Ovary (tissue), 3 donors: ENCODE measurements around the gene AGFG2.

ENCODE experiments used
- EP300 ChIP-seq: sonication (generic); formaldehyde crosslinking; IDR thresholded peaks from one replicate; pipeline ENCODE4 v1.6.1; 2017; ENCODE audit warnings: antibody characterized with exemption
- TF ChIP-seq, protein P1 (sequence below), 3 donors: fragments of 450-650 bp in 2 of 3; fragments of 200-600 bp in 1 of 3; IDR thresholded peaks; one replicate each; pipeline versions ENCODE4 v1.5.1 to v1.8.0; 2016 to 2022; ENCODE audit warnings: antibody characterized with exemption in 3 of 3, mild to moderate bottlenecking in 1 of 3
- donor health status: DM: no; HTN: no; CAD: no.

DNA sequence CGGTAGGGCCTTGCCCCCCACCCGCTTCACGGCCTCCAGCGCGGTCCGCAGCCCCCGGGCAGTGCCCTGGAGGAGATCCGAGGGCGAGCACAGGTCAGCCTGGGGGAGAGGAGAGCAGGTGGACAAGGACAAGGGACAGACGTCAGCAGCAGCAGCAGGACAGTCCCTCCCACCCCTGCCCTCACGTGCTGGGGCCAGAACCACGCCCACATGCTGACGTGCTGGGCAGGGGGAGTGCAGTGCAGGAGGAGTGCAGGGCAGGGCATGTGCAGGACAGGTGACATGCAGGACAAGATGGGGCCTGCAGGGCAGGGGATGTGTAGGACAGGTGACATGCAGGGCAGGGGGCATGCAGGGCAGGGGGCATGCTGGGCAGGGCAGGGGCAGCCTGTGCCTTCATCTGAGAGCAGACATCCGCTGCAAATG is 36.2 kb downstream of the AGFG2 start:
- TF ChIP-seq, protein P1, sequence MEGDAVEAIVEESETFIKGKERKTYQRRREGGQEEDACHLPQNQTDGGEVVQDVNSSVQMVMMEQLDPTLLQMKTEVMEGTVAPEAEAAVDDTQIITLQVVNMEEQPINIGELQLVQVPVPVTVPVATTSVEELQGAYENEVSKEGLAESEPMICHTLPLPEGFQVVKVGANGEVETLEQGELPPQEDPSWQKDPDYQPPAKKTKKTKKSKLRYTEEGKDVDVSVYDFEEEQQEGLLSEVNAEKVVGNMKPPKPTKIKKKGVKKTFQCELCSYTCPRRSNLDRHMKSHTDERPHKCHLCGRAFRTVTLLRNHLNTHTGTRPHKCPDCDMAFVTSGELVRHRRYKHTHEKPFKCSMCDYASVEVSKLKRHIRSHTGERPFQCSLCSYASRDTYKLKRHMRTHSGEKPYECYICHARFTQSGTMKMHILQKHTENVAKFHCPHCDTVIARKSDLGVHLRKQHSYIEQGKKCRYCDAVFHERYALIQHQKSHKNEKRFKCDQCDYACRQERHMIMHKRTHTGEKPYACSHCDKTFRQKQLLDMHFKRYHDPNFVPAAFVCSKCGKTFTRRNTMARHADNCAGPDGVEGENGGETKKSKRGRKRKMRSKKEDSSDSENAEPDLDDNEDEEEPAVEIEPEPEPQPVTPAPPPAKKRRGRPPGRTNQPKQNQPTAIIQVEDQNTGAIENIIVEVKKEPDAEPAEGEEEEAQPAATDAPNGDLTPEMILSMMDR (IDR thresholded peaks at IDR 0.05), result no peak
- no peak for TF ChIP-seq EP300
